GM19395 (cell line): Measurements from ENCODE around the gene KCP.

Experiments used
- ATAC-seq: cut with Tn5 transposase; IDR thresholded peaks from one replicate; pipeline ENCODE4 v1.9.1; 2021; ENCODE audit warnings: mild to moderate bottlenecking, moderate library complexity; ENCODE audit not compliant: unreplicated experiment

KCP gene

DNA sequence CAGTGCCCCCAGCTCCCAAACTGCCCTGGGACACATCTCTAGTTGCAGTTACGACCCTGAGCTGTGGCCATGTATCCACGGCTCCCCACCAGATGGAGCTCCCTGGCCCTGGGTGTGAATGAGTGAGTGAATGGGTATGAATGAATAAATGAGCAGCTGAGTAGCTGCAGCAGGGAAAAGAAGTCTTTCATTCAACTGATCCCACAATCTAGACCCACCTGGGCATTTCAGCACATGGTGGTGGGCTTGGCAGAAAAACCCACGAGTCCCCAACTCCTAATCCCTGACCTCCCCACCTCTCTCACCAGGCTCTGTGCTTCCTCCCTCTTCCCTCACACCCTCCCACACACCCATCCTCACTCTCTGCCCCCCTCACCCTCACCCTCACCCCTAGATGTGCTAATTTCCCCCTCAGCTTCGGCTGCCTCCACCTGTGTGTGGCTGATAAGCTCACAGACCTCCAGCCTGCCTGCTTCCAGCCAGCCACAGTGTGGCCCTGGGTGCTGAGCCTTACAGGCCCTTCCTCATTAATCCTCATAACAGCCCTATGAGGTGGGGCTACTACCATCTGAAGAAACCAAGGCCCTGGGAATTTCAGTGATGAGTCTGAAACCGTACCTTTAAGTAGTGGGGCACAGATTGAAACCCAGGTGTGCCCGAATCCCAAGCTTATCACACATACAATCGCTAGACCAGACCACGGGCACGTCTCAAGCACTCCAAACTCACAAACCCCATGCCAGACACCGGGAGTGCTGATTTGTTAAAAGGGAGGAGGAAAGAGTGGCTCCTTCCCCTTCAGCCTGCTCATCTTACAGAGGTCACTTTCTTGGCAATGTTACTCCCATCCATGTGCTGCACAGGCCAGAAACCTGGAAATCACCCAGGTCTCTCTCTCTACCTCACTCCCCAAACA, 50.1 kb downstream of the KCP start:
- ATAC-seq: no peak

DNA sequence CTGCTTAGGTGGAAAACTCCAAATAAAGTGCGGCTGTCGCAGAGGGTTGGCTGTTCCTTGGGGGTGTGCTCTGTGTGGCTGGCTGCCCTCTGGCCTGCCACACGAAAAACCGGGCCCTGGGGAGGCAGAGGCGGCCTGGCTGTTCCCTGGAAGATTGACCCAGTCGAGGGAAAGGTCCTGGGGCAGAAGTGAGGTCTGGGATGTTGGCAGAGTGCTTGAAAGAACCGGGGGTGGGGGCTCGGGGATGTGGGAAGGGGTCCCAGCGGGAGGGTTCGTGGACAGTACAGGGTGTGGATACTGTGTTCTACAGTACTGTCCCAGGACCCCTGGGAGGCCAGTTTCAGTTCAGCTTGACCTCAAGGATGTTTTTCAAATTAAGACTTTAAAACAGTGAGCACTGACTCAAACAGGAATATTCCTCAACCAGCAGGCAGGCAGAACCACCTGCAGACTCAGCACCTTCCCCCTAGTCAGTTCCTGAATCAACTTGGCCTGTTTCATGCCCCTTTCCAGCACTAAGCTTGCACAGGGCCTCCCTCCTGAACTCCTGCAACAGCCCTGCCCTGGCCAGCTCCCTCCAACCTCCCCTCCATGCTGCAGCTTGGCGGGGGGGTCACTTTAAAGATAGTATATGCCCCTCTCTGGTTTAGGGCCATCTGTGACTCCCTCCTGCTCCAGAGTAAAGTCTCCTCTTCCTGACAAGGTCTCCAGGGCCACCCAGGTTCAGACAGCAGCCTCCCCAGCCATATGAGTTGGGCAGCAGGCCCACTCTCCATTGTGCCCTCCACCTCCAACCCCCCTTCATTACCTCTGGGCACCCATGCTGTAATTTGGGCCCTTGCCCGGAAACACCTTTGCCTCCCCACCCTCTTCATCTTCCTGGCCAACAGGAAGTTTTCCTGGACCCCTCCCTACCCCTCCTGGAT, 51.0 kb downstream of the KCP start:
- no peak for ATAC-seq

- ATAC-seq: no peak
Measured at GRCh38 chr7:128858380-128859231, 51.9 kb downstream of the KCP start.

DNA sequence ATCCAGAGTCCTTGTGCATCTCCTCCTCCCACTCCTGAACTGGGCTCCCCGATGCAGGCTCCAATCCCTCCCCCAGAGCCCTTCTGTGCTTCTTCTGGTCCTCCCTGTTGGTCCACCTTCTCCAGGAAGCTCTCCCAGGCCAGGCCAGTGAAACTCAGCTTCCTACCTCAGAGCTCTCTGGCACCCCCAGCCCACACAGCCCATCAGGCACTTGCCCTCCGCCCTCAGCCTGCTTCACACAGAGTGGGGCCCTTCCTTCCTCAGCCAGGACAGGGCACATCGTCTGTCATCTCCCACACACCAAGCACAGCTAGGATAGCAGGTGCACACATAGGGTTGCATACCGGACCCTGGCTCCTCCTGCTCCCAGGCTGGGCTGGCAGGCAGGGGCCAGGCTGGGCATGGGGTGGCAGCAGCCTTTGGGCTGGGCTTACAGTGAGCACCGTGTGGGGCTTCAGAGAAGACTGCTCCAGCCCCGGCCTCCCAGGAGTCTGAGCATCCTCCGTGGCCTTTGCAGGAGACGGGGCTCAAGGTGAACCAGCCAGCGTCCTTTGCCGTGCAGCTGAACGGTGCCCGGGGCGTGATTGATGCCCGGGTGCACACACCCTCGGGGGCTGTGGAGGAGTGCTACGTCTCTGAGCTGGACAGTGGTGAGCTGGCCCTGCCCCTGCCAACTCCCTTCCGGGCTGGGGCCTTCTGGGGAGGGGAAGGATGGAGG, 54.3 kb downstream of the KCP start:
- ATAC-seq: no peak

GRCh38 chr7:128855559-128855958, 55.0 kb downstream of the KCP start:
- no peak for ATAC-seq

GRCh38 chr7:128854396-128854795, 56.1 kb downstream of the KCP start:
- ATAC-seq: no peak

DNA sequence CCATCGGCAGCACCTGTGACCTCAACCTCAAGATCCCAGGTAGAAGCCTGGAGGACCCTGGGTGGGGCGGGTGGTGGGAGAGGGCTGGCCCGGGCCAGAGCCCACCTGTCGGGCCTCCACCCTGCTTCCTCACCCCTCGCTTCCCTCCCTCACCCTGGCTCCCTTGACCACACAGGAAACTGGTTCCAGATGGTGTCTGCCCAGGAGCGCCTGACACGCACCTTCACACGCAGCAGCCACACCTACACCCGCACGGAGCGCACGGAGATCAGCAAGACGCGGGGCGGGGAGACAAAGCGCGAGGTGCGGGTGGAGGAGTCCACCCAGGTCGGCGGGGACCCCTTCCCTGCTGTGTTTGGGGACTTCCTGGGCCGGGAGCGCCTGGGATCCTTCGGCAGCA, 56.7 kb downstream of the KCP start:
- ATAC-seq: no peak

DNA sequence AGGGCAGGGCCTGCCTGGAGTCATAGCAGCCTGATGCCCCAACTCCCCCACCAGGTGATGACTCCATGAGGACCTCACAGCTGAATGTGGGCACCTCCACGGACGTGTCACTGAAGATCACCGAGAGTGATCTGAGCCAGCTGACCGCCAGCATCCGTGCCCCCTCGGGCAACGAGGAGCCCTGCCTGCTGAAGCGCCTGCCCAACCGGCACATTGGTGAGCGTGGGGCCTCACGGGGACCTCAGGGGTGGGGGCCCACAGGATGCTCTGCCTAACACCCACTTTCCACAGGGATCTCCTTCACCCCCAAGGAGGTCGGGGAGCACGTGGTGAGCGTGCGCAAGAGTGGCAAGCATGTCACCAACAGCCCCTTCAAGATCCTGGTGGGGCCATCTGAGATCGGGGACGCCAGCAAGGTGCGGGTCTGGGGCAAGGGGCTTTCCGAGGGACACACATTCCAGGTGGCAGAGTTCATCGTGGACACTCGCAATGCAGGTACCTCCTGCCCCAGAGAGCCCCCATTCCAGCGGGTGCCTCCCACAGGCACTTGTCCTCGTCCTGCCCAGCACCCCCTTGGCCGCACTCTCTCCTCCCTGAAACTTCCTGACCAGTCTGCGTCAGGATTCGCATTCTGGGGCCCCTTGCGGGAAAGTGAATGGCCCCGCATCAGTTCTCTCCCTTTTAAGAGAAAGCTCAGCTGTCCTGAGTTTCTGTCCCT, 57.8 kb downstream of the KCP start:
- no peak for ATAC-seq

DNA sequence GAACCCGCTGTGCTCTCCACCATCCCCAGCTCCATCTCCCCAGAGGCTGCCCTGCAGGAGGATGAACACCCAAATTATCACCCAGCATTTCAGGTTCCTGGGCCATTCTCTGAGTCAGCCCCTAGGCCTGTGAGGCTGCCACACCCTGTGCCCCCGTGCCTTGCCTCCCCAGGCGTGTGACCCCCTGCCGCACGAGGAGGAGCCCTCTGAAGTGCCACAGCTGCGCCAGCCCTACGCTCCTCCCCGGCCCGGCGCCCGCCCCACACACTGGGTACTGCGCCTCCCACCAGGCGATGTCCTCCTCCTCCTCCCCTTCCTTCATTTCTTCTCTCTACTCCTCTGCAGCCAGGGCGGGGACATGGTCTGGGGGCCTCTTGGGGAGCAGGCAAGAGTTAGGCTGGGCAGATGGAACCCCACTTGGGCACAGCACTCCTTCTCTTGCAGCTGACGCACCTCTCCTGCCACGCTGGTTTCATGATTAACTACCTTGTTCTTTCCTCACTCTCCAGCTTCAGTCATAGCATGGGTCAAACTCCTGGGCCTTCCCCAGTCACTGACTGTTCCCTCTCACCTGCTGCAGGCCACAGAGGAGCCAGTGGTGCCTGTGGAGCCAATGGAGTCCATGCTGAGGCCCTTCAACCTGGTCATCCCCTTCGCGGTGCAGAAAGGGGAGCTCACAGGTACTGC, 60.6 kb downstream of the KCP start:
- no peak for ATAC-seq

- no peak for ATAC-seq
Measured at GRCh38 chr7:128849156-128849515, 61.4 kb downstream of the KCP start.

DNA sequence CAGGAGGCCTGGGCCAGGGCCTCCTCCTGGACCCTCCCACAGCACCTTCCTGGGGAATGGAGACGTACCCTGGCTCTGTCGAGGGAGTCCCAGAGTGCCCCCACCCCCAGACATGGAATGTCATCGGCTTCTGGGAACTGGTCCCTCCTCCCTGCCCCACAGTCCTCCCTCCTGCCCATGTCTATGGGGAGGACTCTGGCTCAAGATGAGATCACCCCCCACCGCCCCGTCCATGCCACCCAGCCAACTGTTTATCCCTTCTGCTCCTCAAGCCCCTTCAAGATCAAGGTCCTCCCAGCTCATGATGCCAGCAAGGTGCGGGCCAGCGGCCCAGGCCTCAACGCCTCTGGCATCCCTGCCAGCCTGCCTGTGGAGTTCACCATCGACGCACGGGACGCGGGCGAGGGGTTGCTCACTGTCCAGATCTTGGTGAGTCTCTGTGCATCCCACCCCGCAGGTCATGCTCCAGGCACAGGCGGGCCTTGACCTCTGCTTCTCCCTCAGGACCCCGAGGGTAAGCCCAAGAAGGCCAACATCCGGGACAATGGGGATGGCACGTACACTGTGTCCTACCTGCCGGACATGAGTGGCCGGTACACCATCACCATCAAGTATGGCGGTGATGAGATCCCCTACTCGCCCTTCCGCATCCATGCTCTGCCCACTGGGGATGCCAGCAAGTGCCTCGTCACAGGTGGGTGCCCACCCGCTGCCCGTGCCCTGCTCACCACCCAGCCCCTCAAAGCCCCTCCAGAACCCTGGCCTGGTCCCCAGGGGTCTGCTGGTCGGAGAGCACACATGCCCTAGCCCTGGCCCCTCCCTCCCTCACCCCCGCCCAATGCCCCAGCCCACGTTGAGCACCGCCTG, 62.0 kb downstream of the KCP start:
- no peak for ATAC-seq

DNA sequence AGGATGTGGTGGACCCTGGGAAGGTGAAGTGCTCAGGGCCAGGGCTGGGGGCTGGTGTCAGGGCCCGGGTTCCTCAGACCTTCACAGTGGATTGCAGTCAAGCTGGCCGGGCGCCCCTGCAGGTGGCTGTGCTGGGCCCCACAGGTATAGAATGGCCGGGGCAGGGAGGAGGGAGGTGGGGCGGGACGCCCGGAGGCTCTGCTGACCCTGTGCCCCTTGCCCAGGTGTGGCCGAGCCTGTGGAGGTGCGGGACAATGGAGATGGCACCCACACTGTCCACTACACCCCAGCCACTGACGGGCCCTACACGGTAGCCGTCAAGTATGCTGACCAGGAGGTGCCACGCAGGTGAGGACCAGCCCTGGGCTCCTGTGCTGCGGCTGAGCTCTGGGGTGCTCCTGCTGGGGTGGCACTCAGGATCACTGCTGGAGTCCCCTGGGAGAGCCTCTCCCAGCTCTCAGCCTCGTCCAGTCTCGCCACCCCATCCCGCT, 62.7 kb downstream of the KCP start:
- ATAC-seq: no peak

- no peak for ATAC-seq
Measured at GRCh38 chr7:128846781-128847444, 63.6 kb downstream of the KCP start.

- no peak for ATAC-seq
Measured at GRCh38 chr7:128845987-128846386, 64.5 kb downstream of the KCP start.

DNA sequence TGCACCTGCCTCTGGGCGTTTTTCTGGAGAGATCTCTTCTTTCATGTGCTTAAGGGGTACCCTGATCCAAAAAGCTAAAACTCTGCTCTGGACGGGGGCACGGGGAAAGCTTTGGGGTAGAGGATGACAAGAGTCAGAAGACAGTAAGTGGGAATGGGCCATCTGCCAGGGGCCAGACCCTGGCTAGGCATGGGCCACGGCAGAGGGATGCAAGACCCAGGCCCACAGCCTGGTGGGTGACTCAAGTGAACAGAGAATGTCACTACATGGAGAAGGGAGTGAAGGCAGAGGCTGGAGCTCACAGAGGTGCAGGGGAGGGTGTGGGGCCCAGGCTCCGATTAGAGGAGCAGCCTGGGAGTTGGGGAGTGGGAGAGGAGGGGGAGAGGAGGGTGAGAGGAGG, 65.0 kb downstream of the KCP start:
- ATAC-seq: no peak

- ATAC-seq: no peak
Measured at GRCh38 chr7:128844777-128845311, 65.7 kb downstream of the KCP start.

- ATAC-seq: no peak
Measured at GRCh38 chr7:128843938-128844621, 66.4 kb downstream of the KCP start.
